Ishikawa (cell line): ENCODE results near the gene NR3C2.

ENCODE experiments used
- CEBPB ChIP-seq: IDR thresholded peaks from 2 replicates; pipeline ENCODE4 v1.6.1; 2012
- CREB1 ChIP-seq: IDR thresholded peaks from 2 replicates; pipeline ENCODE4 v1.6.1; 2012; ENCODE audit warnings: low read depth
- EGR1 ChIP-seq: IDR thresholded peaks from 2 replicates; pipeline ENCODE4 v1.6.1; 2012
- EP300 ChIP-seq: IDR thresholded peaks from 2 replicates; pipeline ENCODE4 v1.6.1; 2012; ENCODE audit warnings: borderline replicate concordance
- FOXM1 ChIP-seq: IDR thresholded peaks from 2 replicates; pipeline ENCODE4 v1.6.1; 2012; ENCODE audit warnings: low read depth, borderline replicate concordance
- NFIC ChIP-seq: IDR thresholded peaks from 2 replicates; pipeline ENCODE4 v1.6.1; 2012
- RAD21 ChIP-seq: IDR thresholded peaks from 2 replicates; pipeline ENCODE4 v1.6.1; 2012; ENCODE audit warnings: low read depth
- REST ChIP-seq: IDR thresholded peaks from 2 replicates; pipeline ENCODE4 v1.6.1; 2012; ENCODE audit warnings: low read depth, mild to moderate bottlenecking
- TAF1 ChIP-seq: IDR thresholded peaks from 2 replicates; pipeline ENCODE4 v1.6.1; 2012; ENCODE audit warnings: low read depth, mild to moderate bottlenecking
- TCF12 ChIP-seq: IDR thresholded peaks from 2 replicates; pipeline ENCODE4 v1.6.1; 2012; ENCODE audit warnings: low read depth
- TEAD4 ChIP-seq: IDR thresholded peaks from 2 replicates; pipeline ENCODE4 v1.6.1; 2012
- USF1 ChIP-seq: IDR thresholded peaks from 2 replicates; pipeline ENCODE4 v1.6.1; 2012
- YY1 ChIP-seq: IDR thresholded peaks from 2 replicates; pipeline ENCODE4 v1.6.1; 2012; ENCODE audit warnings: low read depth
- ZBTB7A ChIP-seq: IDR thresholded peaks from 2 replicates; pipeline ENCODE4 v1.6.1; 2012; ENCODE audit warnings: low read depth
- TF ChIP-seq, protein P1 (sequence below): IDR thresholded peaks from 2 replicates; pipeline ENCODE4 v1.6.1; 2012

The NR3C2 gene

GRCh38 chr4:148152868-148153625, 289.2 kb downstream of the NR3C2 start:
- TF ChIP-seq TCF12 (no peak), CEBPB (no peak), RAD21 (peak; percentile 29; the same call in 1 of the 2 replicates), ZBTB7A (no peak)

DNA sequence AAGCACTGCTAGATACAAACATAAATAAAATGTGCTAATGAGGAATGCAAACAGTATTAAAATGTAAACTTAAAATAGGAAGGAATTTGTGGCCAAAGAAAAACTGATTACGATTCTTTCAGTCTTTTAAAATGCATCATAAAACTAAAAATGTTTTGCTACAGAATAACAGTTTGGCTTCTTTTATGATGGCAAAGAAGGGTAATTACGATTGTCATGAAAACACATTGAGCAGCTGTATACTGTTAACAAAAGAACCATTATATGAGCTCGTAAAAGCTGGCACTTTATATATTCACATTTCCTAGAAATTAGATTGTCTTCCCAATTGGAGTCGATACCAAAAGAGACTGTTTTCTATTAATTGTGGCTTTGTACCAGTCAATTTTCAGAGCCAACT, 290.4 kb downstream of the NR3C2 start:
- TF ChIP-seq REST (no peak), EGR1 (no peak), TEAD4 (no peak), ZBTB7A (no peak), CREB1 (no peak)

DNA sequence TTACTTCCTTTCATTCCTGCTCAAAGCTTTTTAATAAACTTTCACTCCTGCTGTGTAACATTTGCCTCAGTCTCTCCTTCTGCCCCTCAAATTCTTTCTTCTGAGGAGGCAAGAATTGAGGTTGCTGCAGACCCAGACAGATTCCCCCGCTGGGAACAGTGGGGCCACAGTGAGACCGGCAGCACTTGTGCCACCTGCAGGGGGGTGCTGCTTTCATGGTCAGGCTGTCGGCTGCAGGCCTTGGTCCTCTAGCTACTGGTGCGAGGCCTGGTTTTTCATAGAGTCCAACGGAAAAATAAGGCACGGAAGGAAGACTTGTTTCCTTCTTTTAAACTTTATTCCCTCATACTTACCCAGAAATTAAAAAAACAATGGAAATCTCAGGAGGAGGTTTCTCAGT, 296.7 kb downstream of the NR3C2 start:
- TF ChIP-seq TEAD4 (no peak), EP300 (no peak), TAF1 (no peak), EGR1 (no peak), ZBTB7A (no peak), USF1 (no peak), RAD21 (no peak), CREB1 (no peak)
- TF ChIP-seq, protein P1, sequence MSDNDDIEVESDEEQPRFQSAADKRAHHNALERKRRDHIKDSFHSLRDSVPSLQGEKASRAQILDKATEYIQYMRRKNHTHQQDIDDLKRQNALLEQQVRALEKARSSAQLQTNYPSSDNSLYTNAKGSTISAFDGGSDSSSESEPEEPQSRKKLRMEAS, result no peak

DNA sequence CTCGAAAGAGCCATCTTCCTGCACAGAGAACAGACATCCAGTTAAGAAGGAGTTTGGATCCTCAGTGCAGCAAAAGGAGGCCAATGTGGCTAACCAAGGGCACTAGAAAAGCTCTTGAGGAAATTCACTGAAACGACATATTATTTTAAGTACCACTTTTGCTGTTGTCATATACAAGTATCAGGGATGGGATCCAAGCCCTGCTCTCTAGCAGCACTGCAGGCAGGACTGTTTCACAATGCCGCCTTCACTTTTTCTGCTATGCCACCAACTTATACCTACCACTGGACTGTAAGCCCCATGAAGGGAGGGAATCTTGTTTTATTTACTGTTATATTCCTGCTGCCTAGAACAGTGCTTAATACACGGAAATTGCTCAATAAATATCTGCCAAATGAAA, 299.0 kb downstream of the NR3C2 start:
- no peak for TF ChIP-seq TCF12
- TF ChIP-seq CEBPB, result no peak
- no peak for TF ChIP-seq CREB1
- no peak for TF ChIP-seq YY1
- no peak for TF ChIP-seq RAD21
- TF ChIP-seq, protein P1, result no peak

DNA sequence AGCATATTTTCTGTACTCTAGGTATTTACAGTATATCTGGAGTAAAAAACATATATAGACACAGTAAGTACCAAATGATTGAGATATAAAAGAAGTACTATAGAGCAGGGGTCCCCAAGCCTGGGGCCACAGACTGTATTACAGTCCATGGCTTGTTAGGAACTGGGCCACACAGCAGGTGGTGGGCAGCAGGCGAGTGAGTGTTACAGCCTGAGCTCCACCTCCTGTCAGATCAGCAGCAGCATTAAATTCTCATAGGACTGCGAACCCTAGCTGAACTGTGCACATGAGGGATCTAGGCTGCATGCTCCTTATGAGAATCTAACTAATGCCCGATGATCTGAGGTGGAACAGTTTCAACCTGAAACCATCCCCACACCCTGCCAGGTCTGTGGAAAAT, 300.7 kb downstream of the NR3C2 start:
- no peak for TF ChIP-seq USF1

DNA sequence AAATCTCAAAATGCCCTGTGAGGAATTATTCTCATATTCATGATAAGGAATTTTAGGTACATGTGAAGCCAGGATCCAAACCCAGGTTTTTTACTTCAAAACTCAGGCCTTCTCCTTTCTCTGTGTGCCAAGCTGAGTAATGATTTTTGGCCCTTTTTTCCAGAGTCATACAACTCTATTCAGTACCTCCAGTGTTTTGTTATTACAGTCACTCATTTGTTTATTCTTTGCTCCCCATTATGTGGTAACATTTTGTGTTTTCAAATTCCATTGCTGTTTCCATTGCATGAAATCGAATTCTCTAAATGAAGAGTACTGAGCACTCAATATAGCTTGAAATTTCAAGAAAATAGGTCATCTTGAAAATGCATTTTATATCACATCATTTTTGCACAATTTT, 315.4 kb downstream of the NR3C2 start:
- no peak for TF ChIP-seq CEBPB
- TF ChIP-seq NFIC, result no peak
- TF ChIP-seq RAD21, result no peak
- no peak for TF ChIP-seq USF1
- TF ChIP-seq FOXM1, result no peak

DNA sequence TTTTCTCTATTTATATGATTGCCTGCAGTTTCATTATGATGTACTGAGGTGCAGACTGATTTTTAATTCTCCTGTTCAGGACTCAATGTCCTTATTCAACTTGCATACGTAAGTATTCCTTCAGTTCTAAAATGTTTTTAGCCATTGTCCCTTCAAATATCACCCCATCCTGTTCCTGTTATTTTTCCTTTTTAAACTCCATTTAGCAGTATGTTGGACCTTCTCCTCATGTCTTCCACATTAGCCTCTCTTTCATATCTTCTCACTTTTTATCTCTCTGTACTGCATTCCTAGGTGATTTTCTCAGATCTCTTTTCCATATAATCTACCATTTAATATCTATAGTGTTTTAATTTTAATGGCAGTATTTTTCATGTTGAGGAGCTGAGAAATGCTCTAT, 317.7 kb downstream of the NR3C2 start:
- TF ChIP-seq TCF12, result no peak
- TF ChIP-seq, protein P1, result no peak
- TF ChIP-seq NFIC, result no peak
- TF ChIP-seq FOXM1, result no peak
- TF ChIP-seq RAD21, result no peak
- no peak for TF ChIP-seq CEBPB
- no peak for TF ChIP-seq EP300
- TF ChIP-seq REST, result no peak
- no peak for TF ChIP-seq TEAD4
- TF ChIP-seq USF1, result no peak
- TF ChIP-seq YY1, result no peak
- no peak for TF ChIP-seq EGR1
- TF ChIP-seq TAF1, result no peak
- no peak for TF ChIP-seq CREB1
